Measurements from ENCODE around the gene ACTN4.

ACTN4 gene

GRCh38 chr19:38697197-38697596 is 49.7 kb downstream of the ACTN4 start:
- H3K9me3 ChIP-seq (ENCODE audit: control insufficient read depth, insufficient read depth, low read length): no peaks in the 10 kb centered on the region
- peaks cover 24% of the 10 kb centered on the region for H3K4me1 ChIP-seq (ENCODE audit: insufficient read depth, low read length)
- no peak overlapping the region for H3K9ac ChIP-seq (ENCODE audit: low read depth, low read length)
- peaks cover 26% of the 10 kb centered on the region for H3K36me3 ChIP-seq (ENCODE audit: insufficient read depth, low read length)

- no peaks in the 10 kb centered on the region for H3K9me3 ChIP-seq (ENCODE audit: control insufficient read depth, insufficient read depth, low read length)
- peaks cover 20% of the 10 kb centered on the region for H3K4me1 ChIP-seq (ENCODE audit: insufficient read depth, low read length)
- no peak overlapping the region for H3K9ac ChIP-seq (ENCODE audit: low read depth, low read length)
- peaks cover 30% of the 10 kb centered on the region for H3K36me3 ChIP-seq (ENCODE audit: insufficient read depth, low read length)
Observed at GRCh38 chr19:38697641-38698071, 50.2 kb downstream of the ACTN4 start.

GRCh38 chr19:38698225-38699026 is 51.0 kb downstream of the ACTN4 start:
- Histone ChIP-seq H3K9me3 (ENCODE audit: control insufficient read depth, insufficient read depth, low read length) (no peaks in the 10 kb centered on the region), H3K36me3 (ENCODE audit: insufficient read depth, low read length) (peaks cover 31% of the 10 kb centered on the region), H3K9ac (ENCODE audit: low read depth, low read length) (no peak overlapping the region), H3K4me1 (ENCODE audit: insufficient read depth, low read length) (peaks cover 12% of the 10 kb centered on the region)

DNA sequence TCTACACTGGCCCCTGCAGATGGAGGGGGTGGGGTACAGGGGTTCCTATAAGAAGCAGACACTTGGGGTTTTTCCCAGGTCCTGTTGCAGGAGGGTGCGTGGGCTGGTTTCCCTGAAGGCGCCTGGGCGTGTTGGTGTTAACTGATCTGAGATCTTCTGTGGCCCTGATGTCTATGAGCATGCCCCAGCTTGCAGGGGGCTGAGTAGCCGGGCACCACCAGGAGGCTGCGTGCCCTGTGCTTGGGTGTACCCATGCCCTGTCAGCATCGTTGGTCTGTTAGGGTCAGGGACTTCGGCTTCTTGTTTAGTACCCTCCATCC is 51.5 kb downstream of the ACTN4 start:
- no peak overlapping the region for H3K9ac ChIP-seq (ENCODE audit: low read depth, low read length)
- peaks cover 6% of the 10 kb centered on the region for H3K4me1 ChIP-seq (ENCODE audit: insufficient read depth, low read length)
- peaks cover 37% of the 10 kb centered on the region for H3K36me3 ChIP-seq (ENCODE audit: insufficient read depth, low read length)
- H3K9me3 ChIP-seq (ENCODE audit: control insufficient read depth, insufficient read depth, low read length): no peaks in the 10 kb centered on the region

GRCh38 chr19:38699647-38700349 is 52.3 kb downstream of the ACTN4 start:
- Histone ChIP-seq H3K36me3 (ENCODE audit: insufficient read depth, low read length) (peaks cover 38% of the 10 kb centered on the region), H3K9ac (ENCODE audit: low read depth, low read length) (no peak overlapping the region), H3K4me1 (ENCODE audit: insufficient read depth, low read length) (peaks cover 5% of the 10 kb centered on the region), H3K9me3 (ENCODE audit: control insufficient read depth, insufficient read depth, low read length) (no peaks in the 10 kb centered on the region)

DNA sequence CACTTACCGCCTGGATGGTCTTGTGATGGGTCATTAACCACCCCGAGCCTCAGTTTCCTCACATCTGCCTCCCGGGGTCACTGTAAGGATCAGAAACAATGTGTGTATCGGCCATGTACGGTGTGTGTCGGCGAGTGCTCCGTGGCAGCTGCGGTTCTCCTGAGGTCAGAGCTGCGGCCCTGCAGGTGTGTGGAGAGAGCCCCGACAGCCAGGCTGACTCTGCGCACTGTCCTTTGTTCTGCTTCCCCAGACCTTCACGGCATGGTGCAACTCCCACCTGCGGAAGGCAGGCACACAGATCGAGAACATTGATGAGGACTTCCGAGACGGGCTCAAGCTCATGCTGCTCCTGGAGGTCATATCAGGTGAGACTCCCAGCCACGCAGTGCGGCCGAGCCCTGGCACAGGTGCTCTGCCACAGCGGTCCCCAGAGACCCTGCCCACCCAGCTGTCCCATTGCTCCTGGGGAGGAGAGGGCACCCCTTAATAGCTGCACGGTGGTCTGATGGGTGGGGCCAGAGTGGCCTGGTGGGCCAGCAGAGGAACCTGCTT is 53.0 kb downstream of the ACTN4 start:
- H3K9ac ChIP-seq (ENCODE audit: low read depth, low read length): no peak overlapping the region
- H3K4me1 ChIP-seq (ENCODE audit: insufficient read depth, low read length): peaks cover 5% of the 10 kb centered on the region
- H3K9me3 ChIP-seq (ENCODE audit: control insufficient read depth, insufficient read depth, low read length): no peaks in the 10 kb centered on the region
- peaks cover 35% of the 10 kb centered on the region for H3K36me3 ChIP-seq (ENCODE audit: insufficient read depth, low read length)

DNA sequence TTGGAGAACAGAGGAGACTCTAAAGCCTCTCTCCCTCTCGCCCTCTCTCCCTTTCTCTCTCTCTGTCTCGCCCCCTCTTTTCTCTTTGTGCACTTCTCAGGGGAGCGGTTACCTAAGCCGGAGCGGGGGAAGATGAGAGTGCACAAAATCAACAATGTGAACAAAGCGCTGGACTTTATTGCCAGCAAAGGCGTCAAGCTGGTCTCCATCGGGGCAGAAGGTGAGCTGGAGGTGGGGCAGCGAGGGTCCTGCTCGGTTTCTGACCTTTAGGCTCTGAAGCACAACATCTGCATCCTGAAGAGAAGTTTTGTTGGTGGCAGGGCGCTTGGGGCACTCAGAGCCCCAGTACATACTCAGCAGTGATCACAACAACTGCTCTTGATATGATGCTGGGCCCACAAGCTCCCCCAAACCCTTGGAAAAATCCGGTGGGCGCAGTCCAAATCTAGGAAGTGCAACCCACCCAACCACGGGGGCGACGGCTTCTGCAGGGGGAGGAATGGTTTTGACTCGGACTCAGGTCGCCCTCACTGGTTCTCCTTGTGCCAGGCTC is 53.5 kb downstream of the ACTN4 start:
- Histone ChIP-seq H3K36me3 (ENCODE audit: insufficient read depth, low read length) (peaks cover 38% of the 10 kb centered on the region), H3K9me3 (ENCODE audit: control insufficient read depth, insufficient read depth, low read length) (no peaks in the 10 kb centered on the region), H3K9ac (ENCODE audit: low read depth, low read length) (no peak overlapping the region), H3K4me1 (ENCODE audit: insufficient read depth, low read length) (peaks cover 5% of the 10 kb centered on the region)

DNA sequence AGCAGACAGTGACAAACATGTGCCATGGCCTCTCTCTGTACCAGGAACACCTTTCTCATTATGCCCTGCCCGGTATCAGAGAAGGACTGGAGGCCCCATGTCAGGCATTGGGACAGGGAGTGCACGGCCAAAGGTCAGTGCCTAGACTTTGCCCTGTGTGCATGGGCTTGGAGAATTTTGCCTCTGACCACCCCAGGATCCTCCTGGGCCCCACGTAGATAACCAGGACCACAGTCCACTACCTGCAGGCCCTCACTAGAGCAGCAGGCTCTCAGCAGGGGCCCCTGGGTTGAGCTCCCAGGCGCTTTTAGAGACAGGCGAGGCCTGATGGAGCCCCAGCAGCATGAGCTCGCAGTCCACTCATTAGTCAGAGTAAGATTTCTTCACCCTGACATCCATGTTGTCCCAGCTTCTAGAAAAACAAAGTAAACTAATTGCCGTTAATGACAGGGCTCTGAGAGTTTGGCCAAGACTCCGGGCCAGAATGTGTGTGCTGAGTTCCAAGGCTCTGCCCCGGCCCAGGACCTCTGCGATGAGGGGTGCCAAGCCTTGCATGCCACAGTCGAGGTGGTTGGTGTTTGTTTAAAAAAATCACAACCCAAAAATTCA is 54.1 kb downstream of the ACTN4 start:
- peaks cover 38% of the 10 kb centered on the region for H3K36me3 ChIP-seq (ENCODE audit: insufficient read depth, low read length)
- no peaks in the 10 kb centered on the region for H3K9me3 ChIP-seq (ENCODE audit: control insufficient read depth, insufficient read depth, low read length)
- H3K9ac ChIP-seq (ENCODE audit: low read depth, low read length): no peak overlapping the region
- peaks cover 5% of the 10 kb centered on the region for H3K4me1 ChIP-seq (ENCODE audit: insufficient read depth, low read length)

GRCh38 chr19:38702278-38702677 is 54.8 kb downstream of the ACTN4 start:
- H3K9me3 ChIP-seq (ENCODE audit: control insufficient read depth, insufficient read depth, low read length): no peaks in the 10 kb centered on the region
- H3K9ac ChIP-seq (ENCODE audit: low read depth, low read length): no peak overlapping the region
- H3K4me1 ChIP-seq (ENCODE audit: insufficient read depth, low read length): peaks cover 5% of the 10 kb centered on the region; the same call in 1 of the 2 replicates
- H3K36me3 ChIP-seq (ENCODE audit: insufficient read depth, low read length): peaks cover 42% of the 10 kb centered on the region

- no peaks in the 10 kb centered on the region for H3K9me3 ChIP-seq (ENCODE audit: control insufficient read depth, insufficient read depth, low read length)
- peaks cover 53% of the 10 kb centered on the region for H3K36me3 ChIP-seq (ENCODE audit: insufficient read depth, low read length)
- H3K9ac ChIP-seq (ENCODE audit: low read depth, low read length): no peak overlapping the region
- H3K4me1 ChIP-seq (ENCODE audit: insufficient read depth, low read length): no peaks in the 10 kb centered on the region
Observed at GRCh38 chr19:38703509-38703908, 56.1 kb downstream of the ACTN4 start.

DNA sequence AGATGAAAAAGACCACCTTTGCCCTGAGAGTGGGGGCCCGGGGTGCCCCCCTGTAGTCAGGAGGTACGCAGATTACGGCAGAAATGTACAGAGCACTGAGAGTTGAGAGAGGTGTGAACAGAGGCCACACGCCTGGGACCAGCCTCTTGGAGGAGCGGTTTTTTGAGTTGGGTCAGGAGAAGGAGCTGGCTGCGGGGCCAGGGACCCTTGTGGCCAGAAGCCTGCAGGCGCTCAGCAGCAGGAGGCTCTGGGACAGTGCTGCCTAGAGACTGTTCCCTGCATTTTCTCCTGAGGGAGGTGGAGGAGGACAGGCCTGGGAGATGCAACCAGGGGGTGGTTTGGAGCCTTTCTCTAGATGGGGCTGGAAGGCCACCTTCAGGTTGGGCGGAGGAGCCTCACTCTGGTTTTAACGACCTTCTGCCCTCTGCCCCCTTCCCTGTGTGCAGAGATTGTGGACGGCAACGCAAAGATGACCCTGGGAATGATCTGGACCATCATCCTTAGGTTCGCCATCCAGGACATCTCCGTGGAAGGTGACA is 57.1 kb downstream of the ACTN4 start:
- Histone ChIP-seq H3K36me3 (ENCODE audit: insufficient read depth, low read length) (peaks cover 57% of the 10 kb centered on the region), H3K9me3 (ENCODE audit: control insufficient read depth, insufficient read depth, low read length) (no peaks in the 10 kb centered on the region), H3K4me1 (ENCODE audit: insufficient read depth, low read length) (no peaks in the 10 kb centered on the region), H3K9ac (ENCODE audit: low read depth, low read length) (no peak overlapping the region)

DNA sequence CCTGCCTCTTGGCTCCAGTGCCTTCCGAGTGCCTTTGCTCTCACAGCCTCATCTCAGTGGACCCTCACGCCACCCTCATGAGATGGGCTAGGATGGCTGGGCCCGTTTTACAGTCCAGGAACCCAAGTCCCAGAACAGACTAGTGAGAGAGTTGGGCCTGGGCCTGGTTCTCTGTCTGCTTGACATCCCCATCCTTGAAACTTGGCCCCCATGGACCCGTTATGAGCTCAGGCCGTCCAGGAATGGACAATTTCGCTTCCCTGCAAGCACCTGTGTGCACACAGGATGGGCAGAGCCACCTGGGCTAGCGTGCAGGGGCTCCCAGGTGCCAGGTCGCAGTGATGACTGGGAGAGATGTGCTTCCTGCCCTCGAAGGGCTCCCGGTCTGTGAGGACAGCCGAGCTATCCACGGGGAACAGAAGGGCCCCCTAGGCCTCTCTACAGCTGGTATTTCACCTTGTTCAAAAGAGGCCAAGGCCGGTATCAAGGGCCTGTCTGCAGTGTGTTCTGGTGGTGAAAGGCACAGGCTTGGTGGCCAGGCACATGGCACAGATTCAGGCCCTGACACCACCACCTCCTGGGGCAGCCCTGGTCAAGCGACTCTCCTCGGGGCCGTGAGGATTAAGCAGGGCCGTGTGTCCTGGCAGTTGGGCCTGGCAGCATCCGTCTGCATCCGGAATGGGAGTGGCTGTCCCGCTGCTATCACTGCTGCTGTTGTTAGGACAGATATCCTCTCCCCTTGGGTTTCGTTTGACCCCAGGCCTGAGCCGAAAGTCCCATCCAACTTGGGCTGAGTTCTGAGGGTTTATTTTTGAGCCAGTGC is 58.0 kb downstream of the ACTN4 start:
- no peaks in the 10 kb centered on the region for H3K9me3 ChIP-seq (ENCODE audit: control insufficient read depth, insufficient read depth, low read length)
- H3K4me1 ChIP-seq (ENCODE audit: insufficient read depth, low read length): no peaks in the 10 kb centered on the region
- H3K9ac ChIP-seq (ENCODE audit: low read depth, low read length): no peak overlapping the region
- H3K36me3 ChIP-seq (ENCODE audit: insufficient read depth, low read length): peaks cover 65% of the 10 kb centered on the region

DNA sequence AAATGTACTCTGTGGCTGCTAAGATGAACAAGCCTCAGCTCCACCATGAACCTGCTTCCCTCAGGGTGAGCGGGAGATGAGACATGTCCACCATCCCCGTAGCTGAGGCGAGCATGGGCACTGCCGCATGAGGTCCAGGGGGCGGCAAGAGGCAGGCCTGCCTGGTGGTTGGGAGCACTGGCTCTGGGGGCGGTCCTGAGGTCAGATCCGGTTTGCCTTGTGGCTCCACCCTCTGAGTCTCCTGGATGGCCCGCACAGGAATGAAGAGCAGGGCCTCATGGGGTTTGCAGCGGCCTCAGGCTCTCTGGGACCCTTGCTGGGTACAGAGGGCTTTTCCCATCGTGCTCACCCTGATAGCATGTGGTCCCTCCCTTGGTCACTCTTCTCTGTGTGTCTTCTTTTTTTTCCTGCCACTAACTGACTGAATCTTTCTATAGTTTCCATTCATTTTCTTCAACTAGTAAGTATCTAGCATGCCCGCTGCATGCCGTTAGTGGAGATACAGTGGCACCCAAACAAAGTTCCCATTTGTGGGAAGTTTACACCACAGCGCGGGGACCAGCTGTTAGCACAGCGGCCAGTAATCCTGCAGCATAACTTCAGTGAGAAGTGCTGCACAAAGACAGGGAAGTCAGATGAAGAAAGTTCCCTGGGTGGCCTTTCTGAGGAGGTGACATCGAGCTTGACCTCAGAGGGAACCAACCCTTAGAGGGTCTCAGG is 59.5 kb downstream of the ACTN4 start:
- Histone ChIP-seq H3K9ac (ENCODE audit: low read depth, low read length) (no peak overlapping the region), H3K36me3 (ENCODE audit: insufficient read depth, low read length) (peaks cover 65% of the 10 kb centered on the region), H3K4me1 (ENCODE audit: insufficient read depth, low read length) (no peaks in the 10 kb centered on the region), H3K9me3 (ENCODE audit: control insufficient read depth, insufficient read depth, low read length) (no peaks in the 10 kb centered on the region)

Data from ES-I3 (cell line).